H9 (cell line): ENCODE results near the gene SLBP. TPM values are rescaled to one million over a fixed set of nuclear protein-coding genes. Genes with fewer than 3 reads are reported as not detected.

Source experiments
- DNase-seq: peaks from one replicate; pipeline ENCODE4 v3.0.0-alpha.2; 2017
- H2AFZ ChIP-seq: one replicate; pipeline ENCODE4 v1.6.1; 2013; ENCODE audit warnings: mild to moderate bottlenecking, low read length, control low read depth, moderate library complexity
- H2AK5ac ChIP-seq: 2 replicates; pipeline ENCODE4 v1.6.1; 2013; ENCODE audit warnings: low read length, control low read depth, mixed read lengths; ENCODE audit not compliant: insufficient read length
- H2BK120ac ChIP-seq: one replicate; pipeline ENCODE4 v1.6.1; 2013; ENCODE audit warnings: low read depth, mild to moderate bottlenecking, low read length, control low read depth, inconsistent platforms; ENCODE audit not compliant: poor library complexity, severe bottlenecking
- H2BK12ac ChIP-seq: 2 replicates; pipeline ENCODE4 v1.6.1; 2013; ENCODE audit warnings: low read length, control low read depth, mixed read lengths, low read depth; ENCODE audit not compliant: insufficient read length
- H2BK15ac ChIP-seq: 2 replicates; pipeline ENCODE4 v1.6.1; 2013; ENCODE audit warnings: low read depth, low read length, control low read depth
- H2BK20ac ChIP-seq: one replicate; pipeline ENCODE4 v1.6.1; 2013; ENCODE audit warnings: low read depth, mild to moderate bottlenecking, low read length, control low read depth, inconsistent platforms; ENCODE audit not compliant: poor library complexity, severe bottlenecking
- H2BK5ac ChIP-seq: 2 replicates; pipeline ENCODE4 v1.6.1; 2013; ENCODE audit warnings: low read length, control low read depth, mixed read lengths; ENCODE audit not compliant: insufficient read length
- H3K14ac ChIP-seq: 2 replicates; pipeline ENCODE4 v1.6.1; 2013; ENCODE audit warnings: low read length, control low read depth; ENCODE audit not compliant: insufficient read depth
- H3K18ac ChIP-seq: 2 replicates; pipeline ENCODE4 v1.6.1; 2013; ENCODE audit warnings: low read depth, mild to moderate bottlenecking, mixed read lengths, low read length, control low read depth; ENCODE audit not compliant: insufficient read length
- H3K23ac ChIP-seq: 2 replicates; pipeline ENCODE4 v1.6.1; 2013; ENCODE audit warnings: low read length, control low read depth, mixed read lengths, low read depth; ENCODE audit not compliant: insufficient read length
- H3K23me2 ChIP-seq: 2 replicates; pipeline ENCODE4 v1.6.1; 2013; ENCODE audit warnings: low read depth, mild to moderate bottlenecking, mixed read lengths, low read length, control low read depth; ENCODE audit not compliant: insufficient read length, poor library complexity, severe bottlenecking
- H3K27ac ChIP-seq: 2 replicates; pipeline ENCODE4 v1.5.1; 2013; ENCODE audit warnings: low read length, control low read depth, mixed read lengths, low read depth; ENCODE audit not compliant: insufficient read length
- H3K27me3 ChIP-seq: 2 replicates; pipeline ENCODE4 v1.6.1; 2013; ENCODE audit warnings: low read length, control low read depth, inconsistent platforms; ENCODE audit not compliant: insufficient read depth
- H3K4ac ChIP-seq: 2 replicates; pipeline ENCODE4 v1.6.1; 2013; ENCODE audit warnings: low read depth, mild to moderate bottlenecking, control low read depth, inconsistent platforms, low read length, moderate library complexity
- H3K4me1 ChIP-seq: 2 replicates; pipeline ENCODE4 v1.6.1; 2013; ENCODE audit warnings: low read length, control low read depth, inconsistent platforms; ENCODE audit not compliant: insufficient read depth
- H3K4me2 ChIP-seq: 2 replicates; pipeline ENCODE4 v1.6.1; 2013; ENCODE audit warnings: low read length, control low read depth, mixed read lengths; ENCODE audit not compliant: insufficient read length, insufficient read depth
- H3K56ac ChIP-seq: 2 replicates; pipeline ENCODE4 v1.6.1; 2013; ENCODE audit warnings: low read depth, mild to moderate bottlenecking, mixed read lengths, low read length, control low read depth; ENCODE audit not compliant: insufficient read length
- H3K79me1 ChIP-seq: 2 replicates; pipeline ENCODE4 v1.6.1; 2013; ENCODE audit warnings: low read depth, mild to moderate bottlenecking, moderate library complexity, low read length, control low read depth, inconsistent platforms; ENCODE audit not compliant: insufficient read depth, poor library complexity, severe bottlenecking
- H3K79me2 ChIP-seq: 2 replicates; pipeline ENCODE4 v1.6.1; 2013; ENCODE audit warnings: low read length, control low read depth, inconsistent platforms; ENCODE audit not compliant: insufficient read depth
- H3K9ac ChIP-seq: 2 replicates; pipeline ENCODE4 v1.6.1; 2013; ENCODE audit warnings: low read length, control low read depth, mixed read lengths; ENCODE audit not compliant: insufficient read length; ENCODE audit errors: extremely low read depth
- H3K9me3 ChIP-seq: one replicate; pipeline ENCODE4 v1.6.1; 2013; ENCODE audit warnings: low read depth, low read length, inconsistent platforms; ENCODE audit not compliant: control insufficient read depth
- H3T11ph ChIP-seq: one replicate; pipeline ENCODE4 v1.6.1; 2013; ENCODE audit warnings: mild to moderate bottlenecking, low read length, control low read depth, inconsistent platforms
- H4K20me1 ChIP-seq: one replicate; pipeline ENCODE4 v1.6.1; 2013; ENCODE audit not compliant: control insufficient read depth, insufficient read length, insufficient read depth
- H4K5ac ChIP-seq: 2 replicates; pipeline ENCODE4 v1.6.1; 2013; ENCODE audit warnings: low read depth, mild to moderate bottlenecking, mixed read lengths, low read length, control low read depth; ENCODE audit not compliant: insufficient read length
- H4K8ac ChIP-seq: replicated peaks from 2 replicates; pipeline ENCODE4 v1.6.1; 2013; ENCODE audit warnings: low read length, control low read depth, mixed read lengths, low read depth; ENCODE audit not compliant: insufficient read length
- H4K91ac ChIP-seq: 2 replicates; pipeline ENCODE4 v1.6.1; 2013; ENCODE audit warnings: low read depth, mild to moderate bottlenecking, moderate library complexity, mixed read lengths, low read length, control low read depth; ENCODE audit not compliant: insufficient read length
- H3K27ac Mint-ChIP-seq, 3 experiments: 2 replicates in 2 of 3; 3 replicates in 1 of 3; pipeline ENCODE4 v1.8.0; 2020 to 2021; ENCODE audit warnings: mixed read lengths in 3 of 3, mild to moderate bottlenecking in 1 of 3, moderate library complexity in 1 of 3
- H3K27me3 Mint-ChIP-seq: 2 replicates; pipeline ENCODE4 v1.8.0; 2021; ENCODE audit warnings: low read depth, mild to moderate bottlenecking, moderate library complexity, mixed read lengths
- H3K36me3 Mint-ChIP-seq, 3 experiments: 2 replicates in 2 of 3; 3 replicates in 1 of 3; pipeline ENCODE4 v1.8.0; 2020 to 2021; ENCODE audit warnings: low read depth in 3 of 3, mixed read lengths in 3 of 3; ENCODE audit not compliant: insufficient read depth in 1 of 3
- H3K4me1 Mint-ChIP-seq, 2 experiments: 2 replicates each; pipeline ENCODE4 v1.8.0; 2020; ENCODE audit warnings: mixed read lengths in 2 of 2
- H3K4me3 Mint-ChIP-seq, 2 experiments: 2 replicates in 1 of 2; 3 replicates in 1 of 2; pipeline ENCODE4 v1.8.0; 2020 to 2021; ENCODE audit warnings: mild to moderate bottlenecking in 2 of 2, mixed read lengths in 2 of 2, moderate library complexity in 1 of 2
- H3K9me3 Mint-ChIP-seq, 2 experiments: 2 replicates in 1 of 2; 3 replicates in 1 of 2; pipeline ENCODE4 v1.8.0; 2020; ENCODE audit warnings: mild to moderate bottlenecking in 2 of 2, mixed read lengths in 2 of 2, moderate library complexity in 1 of 2
- WGBS: extraction: QIAGEN DNeasy Blood & Tissue Kit; methylation state at CpG from one replicate; pipeline ENCODE4 v1.1.7; 2013; ENCODE audit warnings: missing lambda C conversion rate, low lambda C conversion rate, mixed read lengths; ENCODE audit not compliant: insufficient read length; ENCODE audit errors: extremely low coverage; 5-methylcytosine and 5-hydroxymethylcytosine counted together
- total RNA-seq: library from RNA; stranded (reverse); gene quantifications from 2 replicates; pipeline ENCODE4 v1.2.1, GENCODE V29; 2021
- TF ChIP-seq, protein P1 (sequence below): fragments of 200-600 bp; sonication (generic); conservative IDR thresholded peaks from 3 replicates; pipeline ENCODE4 v1.8.0; 2021; ENCODE audit warnings: antibody characterized with exemption, mild to moderate bottlenecking

Gene SLBP
- total RNA-seq, 1 experiment from 2014 or later, result 62.7 TPM

DNA sequence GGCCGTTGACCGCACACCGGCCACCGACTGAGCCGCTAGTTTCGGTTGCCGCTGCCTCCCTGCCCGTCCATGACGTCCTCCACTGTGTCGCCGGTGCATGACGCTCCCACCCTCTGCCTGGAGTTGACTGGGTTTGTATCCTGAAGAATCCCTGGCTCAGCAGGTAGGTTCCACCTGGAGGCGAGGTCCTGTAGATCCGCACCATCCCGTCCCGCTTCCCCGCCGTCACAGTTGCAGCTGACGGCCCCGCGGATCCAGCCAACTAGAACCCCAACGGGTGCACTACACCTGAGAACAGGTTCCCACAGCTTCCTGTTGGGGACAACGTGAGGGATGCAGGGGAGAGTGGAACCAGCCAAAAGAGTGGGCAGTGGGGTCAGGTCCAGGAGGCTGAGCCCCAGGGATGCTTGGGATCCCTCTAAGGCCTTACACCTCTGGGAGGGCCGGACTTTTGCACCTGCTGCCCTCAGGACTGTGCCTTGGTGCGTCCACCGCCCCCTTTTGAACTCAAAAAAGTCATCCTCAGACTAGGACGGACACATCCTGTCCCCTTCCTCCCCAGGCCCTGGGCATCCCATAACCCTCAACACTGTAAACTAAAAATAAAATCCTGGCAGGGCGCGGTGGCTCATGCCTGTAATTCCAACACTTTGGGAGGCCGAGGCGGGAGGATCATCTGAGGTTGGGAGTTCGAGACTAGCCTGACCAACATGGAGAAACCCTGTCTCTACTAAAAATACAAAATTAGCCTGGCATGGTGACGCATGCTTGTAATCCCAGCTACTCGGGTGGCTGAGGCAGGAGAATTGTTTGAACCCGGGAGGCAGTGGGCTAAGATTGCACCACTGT is 1.1 kb upstream of the SLBP start:
- TF ChIP-seq, protein P1, sequence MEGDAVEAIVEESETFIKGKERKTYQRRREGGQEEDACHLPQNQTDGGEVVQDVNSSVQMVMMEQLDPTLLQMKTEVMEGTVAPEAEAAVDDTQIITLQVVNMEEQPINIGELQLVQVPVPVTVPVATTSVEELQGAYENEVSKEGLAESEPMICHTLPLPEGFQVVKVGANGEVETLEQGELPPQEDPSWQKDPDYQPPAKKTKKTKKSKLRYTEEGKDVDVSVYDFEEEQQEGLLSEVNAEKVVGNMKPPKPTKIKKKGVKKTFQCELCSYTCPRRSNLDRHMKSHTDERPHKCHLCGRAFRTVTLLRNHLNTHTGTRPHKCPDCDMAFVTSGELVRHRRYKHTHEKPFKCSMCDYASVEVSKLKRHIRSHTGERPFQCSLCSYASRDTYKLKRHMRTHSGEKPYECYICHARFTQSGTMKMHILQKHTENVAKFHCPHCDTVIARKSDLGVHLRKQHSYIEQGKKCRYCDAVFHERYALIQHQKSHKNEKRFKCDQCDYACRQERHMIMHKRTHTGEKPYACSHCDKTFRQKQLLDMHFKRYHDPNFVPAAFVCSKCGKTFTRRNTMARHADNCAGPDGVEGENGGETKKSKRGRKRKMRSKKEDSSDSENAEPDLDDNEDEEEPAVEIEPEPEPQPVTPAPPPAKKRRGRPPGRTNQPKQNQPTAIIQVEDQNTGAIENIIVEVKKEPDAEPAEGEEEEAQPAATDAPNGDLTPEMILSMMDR, result no peak
- H4K20me1 ChIP-seq, result peaks cover 2% of the 10 kb centered on the region

More for the DNA sequence above, 1.1 kb upstream of the SLBP start:
- peaks cover 3% of the 10 kb centered on the region for H3K79me1 ChIP-seq
- H3K36me3 Mint-ChIP-seq, result peaks cover 12 to 34% (median 33%) of the 10 kb centered on the region in 3 experiments
- H3K9me3 Mint-ChIP-seq, result peaks cover 0 to 3% of the 10 kb centered on the region in 2 experiments; a peak in 1 of 5 replicates
- peaks cover 27 to 31% of the 10 kb centered on the region in 2 experiments for H3K4me1 Mint-ChIP-seq
- H3K18ac ChIP-seq, result peak overlapping the region; percentile 71
- peak overlapping the region; percentile 22 for H4K5ac ChIP-seq
- H2AFZ ChIP-seq, result no peak overlapping the region
- H3K4me2 ChIP-seq, result peak overlapping the region; percentile 72
- no peak overlapping the region for H4K8ac ChIP-seq
- H3K27ac Mint-ChIP-seq, result peak overlapping the region; percentile 83 to 99 (median 98)
- peak overlapping the region; percentile 68 for H3K14ac ChIP-seq
- H3K27me3 Mint-ChIP-seq, result no peaks in the 10 kb centered on the region; the same call in 1 of the 2 replicates
- no peaks in the 10 kb centered on the region for H3K4me1 ChIP-seq
- no peak overlapping the region for H3K23ac ChIP-seq
- peak overlapping the region; percentile 7 for H3K27ac ChIP-seq
- peaks cover 11% of the 10 kb centered on the region for H3K23me2 ChIP-seq
- H3K79me2 ChIP-seq, result peaks cover 4% of the 10 kb centered on the region; the same call in 1 of the 2 replicates
- H3K9ac ChIP-seq, result peak overlapping the region; percentile 68
- no peak overlapping the region for H2BK120ac ChIP-seq
- no peaks in the 10 kb centered on the region for H3K27me3 ChIP-seq
- H3K56ac ChIP-seq, result no peak overlapping the region
- no peak overlapping the region for H4K91ac ChIP-seq
- H3T11ph ChIP-seq, result no peak overlapping the region
- H2BK15ac ChIP-seq, result no peak overlapping the region
- H2BK5ac ChIP-seq, result no peak overlapping the region
- H2BK20ac ChIP-seq, result no peak overlapping the region
- no CpG with 5 or more reads among the region's 35 CpGs for WGBS
- H2BK12ac ChIP-seq, result no peak overlapping the region
- H2AK5ac ChIP-seq, result no peak overlapping the region
- no peak for DNase-seq
- no peaks in the 10 kb centered on the region for H3K9me3 ChIP-seq
- peak overlapping the region; percentile 93 to 97 for H3K4me3 Mint-ChIP-seq
- no peak overlapping the region for H3K4ac ChIP-seq
